ENCODE results near the gene EDIL3. TPM values are rescaled to one million over a fixed set of nuclear protein-coding genes. Genes with fewer than 3 reads are reported as not detected.

Gene EDIL3
- total and polyA plus RNA-seq, 9 of the 15 experiments (the other 6 are each of a cell fraction or from before 2014, with no cell fraction given): 0.09 TPM; not detected in 8

DNA sequence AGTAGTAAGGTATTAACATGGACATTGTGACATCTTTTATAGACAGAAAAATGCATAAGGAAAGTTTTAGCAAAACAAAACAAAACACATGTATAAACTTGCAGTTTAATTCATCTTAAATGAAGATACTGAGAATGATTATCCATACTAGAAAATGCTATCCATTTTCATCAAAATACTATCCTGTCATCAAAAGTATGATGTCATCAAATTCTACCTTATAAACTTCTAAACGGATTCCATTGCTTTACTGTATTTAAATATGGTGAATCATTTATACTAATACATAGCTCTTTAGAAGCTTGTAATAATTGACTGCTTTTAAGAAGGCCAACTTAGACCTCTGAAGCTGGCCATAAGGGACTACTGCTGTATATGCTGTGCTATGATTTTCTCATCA is 221.0 kb downstream of the EDIL3 start (continued):
- TF ChIP-seq MBD1 (CRISPR knock-in tag; IDR thresholded peaks at IDR 0.05) (no peak), TGIF2 (CRISPR knock-in tag; IDR thresholded peaks at IDR 0.05) (no peak), CBX3 (IDR thresholded peaks at IDR 0.05; ENCODE audit: borderline replicate concordance in 1 of 2, low read length in 2 of 2) (no peak), ZNF778 (CRISPR knock-in tag; IDR thresholded peaks at IDR 0.05) (no peak), ARID4B (CRISPR knock-in tag; IDR thresholded peaks at IDR 0.05) (no peak), TAF1 (IDR thresholded peaks at IDR 0.05; ENCODE audit: control insufficient read depth, extremely low read depth, insufficient read depth, low read length, severe bottlenecking) (no peak)

All from K562 (cell line).